ENCODE results near the gene BUB1.

GRCh38 chr2:110708455-110708854 is 30.6 kb upstream of the BUB1 start:
- TF ChIP-seq CTCF (conservative IDR thresholded peaks at IDR 0.05 in 1 of 2, IDR thresholded peaks at IDR 0.05 in 1 of 2; ENCODE audit: low read depth in 1 of 2, low read length in 2 of 2), result no peak
- TF ChIP-seq EZH2 (IDR thresholded peaks at IDR 0.05; ENCODE audit: low read length, missing control alignments), result no peak
